Retinal pigment epithelial cell (primary cell): ENCODE data around the gene DEPDC1B.
"Not testable (repeated sequence)": the region's sequence is repeated elsewhere in the genome, so short reads cannot be mapped to it uniquely, and the experiment has no call there.

Experiments
- DNase-seq: peaks from one replicate; pipeline ENCODE4 v3.0.0-alpha.2; 2010; ENCODE audit warnings: low read depth
- H3K4me3 ChIP-seq: 2 replicates; pipeline ENCODE4 v1.5.1; 2011; ENCODE audit warnings: mild to moderate bottlenecking, low read length, control low read depth, moderate library complexity
- CTCF ChIP-seq: conservative IDR thresholded peaks from 2 replicates; pipeline ENCODE4 v1.5.1; 2011; ENCODE audit warnings: low read depth, low read length, control low read depth, inconsistent platforms

The DEPDC1B gene

GRCh38 chr5:60727033-60727679 lies 27.2 kb upstream of the DEPDC1B start:
- TF ChIP-seq CTCF: no peak
- DNase-seq: no peak
- no peak overlapping the region for H3K4me3 ChIP-seq

DNA sequence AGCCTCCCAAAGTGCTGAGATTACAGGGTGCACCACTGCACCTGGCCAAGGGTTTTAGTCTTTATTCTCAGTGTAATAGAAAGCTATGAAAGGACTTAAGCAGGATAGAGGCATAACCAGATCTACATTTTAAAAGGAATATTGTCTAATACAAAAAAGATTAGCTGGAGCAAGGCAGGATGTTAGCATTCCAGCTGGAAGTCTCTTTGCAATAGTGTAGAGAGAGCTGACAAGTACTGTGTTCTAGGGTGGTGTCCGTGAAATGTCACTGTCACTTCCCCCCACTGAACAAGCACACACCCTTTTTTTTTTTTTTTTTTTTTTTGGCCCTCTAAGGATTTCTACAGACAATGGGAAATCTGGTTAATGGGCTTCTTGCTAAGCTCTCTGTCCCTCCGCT lies 24.2 kb upstream of the DEPDC1B start:
- no peak for TF ChIP-seq CTCF
- DNase-seq: no peak
- H3K4me3 ChIP-seq: no peak overlapping the region

DNA sequence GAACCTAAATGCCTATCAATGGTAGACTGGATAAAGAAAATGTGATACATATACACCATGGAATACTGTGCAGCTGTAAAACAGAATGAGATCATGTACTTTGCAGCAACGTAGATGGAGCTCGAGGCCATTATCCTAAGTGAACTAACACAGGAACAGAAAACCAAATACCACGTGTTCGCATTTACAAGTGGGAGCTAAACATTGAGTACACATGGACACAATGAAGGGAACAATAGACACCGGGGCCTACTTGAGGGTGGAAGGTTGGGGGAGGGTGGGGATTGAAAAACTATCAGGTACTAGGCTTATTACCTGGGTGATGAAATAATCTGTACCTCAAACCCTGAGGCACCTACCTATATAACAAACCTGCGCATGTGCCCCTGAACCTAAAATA lies 22.4 kb upstream of the DEPDC1B start:
- no peak for TF ChIP-seq CTCF
- H3K4me3 ChIP-seq: no peak overlapping the region
- no peak for DNase-seq

DNA sequence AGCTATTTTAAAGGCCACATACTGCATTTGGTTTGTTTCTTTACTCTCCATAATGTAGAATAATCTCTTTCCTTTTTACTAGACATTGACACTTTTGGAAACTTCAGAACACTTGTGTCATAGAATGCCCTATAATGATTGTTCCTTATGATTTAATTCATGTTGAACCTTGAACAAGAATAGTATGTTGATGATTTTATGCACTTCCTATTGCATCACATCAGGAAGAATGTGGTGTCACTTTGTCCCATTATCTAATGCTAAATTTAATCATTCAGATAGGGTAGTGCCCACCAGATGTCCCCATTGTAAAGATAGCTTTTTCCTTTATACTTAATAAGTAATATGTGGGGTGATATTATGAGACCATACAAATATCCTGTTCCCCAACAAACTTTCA lies 19.4 kb upstream of the DEPDC1B start:
- no peak for DNase-seq
- no peak overlapping the region for H3K4me3 ChIP-seq
- TF ChIP-seq CTCF: no peak

DNA sequence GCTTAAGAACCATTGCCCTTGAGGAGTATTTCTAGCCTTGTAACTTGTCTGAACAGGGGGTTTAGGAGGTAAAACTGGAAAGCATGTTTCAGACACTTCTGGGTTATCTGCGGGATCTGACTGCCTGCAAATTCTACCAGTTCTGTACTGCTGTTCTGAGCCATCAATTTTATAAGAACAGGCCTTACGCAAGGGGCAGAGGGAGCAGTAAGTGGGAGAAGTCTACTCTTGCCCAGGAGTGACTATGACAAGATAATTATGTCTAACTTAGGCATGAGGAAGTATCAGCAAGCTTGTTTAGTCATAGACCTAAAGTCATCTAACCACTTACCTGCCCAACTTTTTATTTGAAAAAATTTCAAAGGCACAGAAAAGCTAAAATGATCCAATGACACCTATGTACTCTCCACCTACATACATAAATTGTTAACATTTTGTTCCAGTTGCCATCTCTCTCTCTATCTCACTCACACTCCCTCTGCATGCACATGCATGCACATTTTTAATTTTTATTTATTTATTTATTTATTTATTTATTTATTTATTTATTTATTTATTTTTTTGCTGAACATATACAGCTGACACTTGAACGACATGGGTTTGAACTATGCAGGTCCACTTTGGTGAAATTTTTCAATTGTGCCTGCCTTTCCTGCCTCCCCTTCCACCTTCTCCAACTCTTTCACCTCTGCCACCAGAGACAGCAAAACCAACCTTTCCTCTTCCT lies 18.4 kb upstream of the DEPDC1B start:
- no peak for TF ChIP-seq CTCF
- H3K4me3 ChIP-seq: no peak overlapping the region
- DNase-seq: no peak

DNA sequence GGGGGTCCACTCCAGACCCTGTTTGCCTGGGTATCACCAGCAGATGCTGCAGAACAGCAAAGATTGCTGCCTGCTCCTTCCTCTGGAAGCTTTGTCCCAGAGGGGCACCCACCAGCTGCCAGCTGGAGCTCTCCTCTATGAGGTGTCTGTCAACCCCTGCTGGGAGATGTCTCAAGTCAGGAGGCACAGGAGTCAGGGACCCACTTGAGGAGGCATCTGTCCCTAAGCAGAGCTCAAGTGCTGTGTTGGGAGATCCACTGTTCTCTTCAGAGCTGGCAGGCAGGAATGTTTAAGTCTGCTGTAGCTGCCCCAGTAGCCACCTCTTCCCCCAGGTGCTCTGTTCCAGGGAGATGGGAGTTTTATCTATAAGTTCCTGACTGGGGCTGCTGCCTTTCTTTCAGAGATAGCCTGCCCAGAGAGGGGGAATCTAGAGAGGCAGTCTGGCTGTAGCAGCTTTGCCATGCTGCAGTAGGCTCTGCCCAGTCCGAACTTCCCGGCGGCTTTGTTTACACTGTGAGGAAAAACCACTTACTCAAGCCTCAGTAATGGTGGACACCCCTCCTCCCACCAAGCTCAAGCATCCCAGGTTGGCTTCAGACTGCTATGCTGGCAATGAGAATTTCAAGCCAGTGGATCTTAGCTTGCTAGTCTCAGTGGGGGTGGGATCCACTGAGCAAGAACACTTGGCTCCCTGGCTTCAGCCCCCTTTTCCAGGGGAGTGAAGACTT lies 15.4 kb upstream of the DEPDC1B start:
- DNase-seq: not testable (repeated sequence)

GRCh38 chr5:60712950-60713349 lies 13.0 kb upstream of the DEPDC1B start:
- no peak for TF ChIP-seq CTCF
- no peak for DNase-seq
- H3K4me3 ChIP-seq: no peak overlapping the region

More for the DNA sequence above, 15.4 kb upstream of the DEPDC1B start:
- not testable (repeated sequence) for H3K4me3 ChIP-seq

DNA sequence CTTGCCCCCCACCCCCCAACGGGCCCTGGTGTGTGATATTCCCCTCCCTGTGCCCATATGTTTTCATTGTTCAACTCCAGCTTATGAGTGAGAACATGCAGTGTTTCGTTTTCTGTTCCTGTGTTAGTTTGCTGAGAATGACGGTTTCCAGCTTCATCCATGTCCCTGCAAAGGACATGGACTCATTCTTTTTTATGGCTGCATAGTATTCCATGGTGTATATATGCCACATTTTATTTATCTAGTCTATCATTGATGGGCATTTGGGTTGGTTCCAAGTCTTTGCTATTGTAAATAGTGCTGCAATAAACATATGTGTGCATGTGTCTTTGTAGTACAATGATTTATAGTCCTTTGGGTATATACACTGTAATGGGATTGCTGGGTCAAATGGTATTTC lies 11.9 kb upstream of the DEPDC1B start:
- DNase-seq: not testable (repeated sequence)

More for the DNA sequence above, 11.9 kb upstream of the DEPDC1B start:
- H3K4me3 ChIP-seq: not testable (repeated sequence)
